ENCODE data around the gene OSBPL3. TPM values are rescaled to one million over a fixed set of nuclear protein-coding genes. Genes with fewer than 3 reads are reported as not detected.

Gene OSBPL3
- total and polyA plus RNA-seq, 11 donors, result 1.5 to 14.3 (median 4.9) TPM

GRCh38 chr7:24891311-24891735 lies 88.7 kb downstream of the OSBPL3 start:
- ATAC-seq (no peak), DNase-seq (no peak)
- Histone ChIP-seq H3K4me3 (no peak overlapping the region), H3K9me3 (no peaks in the 10 kb centered on the region), H3K27ac (no peak overlapping the region), H3K36me3 (peaks cover 0 to 3% (median 0%) of the 10 kb centered on the region in 9 donors), H3K27me3 (no peaks in the 10 kb centered on the region), H3K4me1 (peaks cover 0 to 12% (median 0%) of the 10 kb centered on the region in 12 donors)
- intact Hi-C loops (cut with DNase I), result loop anchor here in 2 of 10 donors (5.0 to 10.0 kb wide), 2 partner anchors 86 to 183 kb away; no protein-coding TSS in a partner anchor
- TF ChIP-seq POLR2A (IDR thresholded peaks at IDR 0.05) (no peak), CTCF (IDR thresholded peaks at IDR 0.05) (no peak)
- WGBS, 4 donors, result 48 to 66% (median 49%) methylated on average over 3 of the region's 3 CpGs

GRCh38 chr7:24889611-24890010 lies 90.4 kb downstream of the OSBPL3 start:
- WGBS, 4 donors, result 67 to 95% (median 87%) methylated on average over 1 of the region's 1 CpG
- no peaks in the 10 kb centered on the region for H3K9me3 ChIP-seq
- TF ChIP-seq CTCF (IDR thresholded peaks at IDR 0.05) (no peak), POLR2A (IDR thresholded peaks at IDR 0.05) (no peak)
- intact Hi-C loops (cut with DNase I), result loop anchor here in 2 of 10 donors (5.0 to 10.0 kb wide), 2 partner anchors 88 to 185 kb away; no protein-coding TSS in a partner anchor
- no peak for DNase-seq
- H3K36me3 ChIP-seq, result peaks cover 0 to 5% (median 0%) of the 10 kb centered on the region in 9 donors
- H3K4me1 ChIP-seq, result peaks cover 0 to 10% (median 0%) of the 10 kb centered on the region in 12 donors
- H3K27ac ChIP-seq, result no peak overlapping the region
- no peak overlapping the region for H3K4me3 ChIP-seq
- H3K27me3 ChIP-seq, result no peaks in the 10 kb centered on the region
- ATAC-seq, result no peak

- H3K27ac ChIP-seq, result no peak overlapping the region
- ATAC-seq, result no peak
- H3K4me1 ChIP-seq, result peaks cover 0 to 11% (median 0%) of the 10 kb centered on the region in 12 donors
- peaks cover 0 to 5% (median 0%) of the 10 kb centered on the region in 9 donors for H3K36me3 ChIP-seq
- DNase-seq, result no peak
- intact Hi-C loops (cut with DNase I), result no loop called here
- no peaks in the 10 kb centered on the region for H3K27me3 ChIP-seq
- H3K9me3 ChIP-seq, result no peaks in the 10 kb centered on the region
- TF ChIP-seq POLR2A (IDR thresholded peaks at IDR 0.05) (no peak), CTCF (IDR thresholded peaks at IDR 0.05) (no peak)
- no peak overlapping the region for H3K4me3 ChIP-seq
These were observed 91.3 kb downstream of the OSBPL3 start for GRCh38 chr7:24888653-24889052.

- Histone ChIP-seq H3K9me3 (no peaks in the 10 kb centered on the region), H3K4me3 (no peak overlapping the region), H3K27ac (no peak overlapping the region), H3K36me3 (peaks cover 0 to 5% (median 0%) of the 10 kb centered on the region in 9 donors), H3K27me3 (no peaks in the 10 kb centered on the region), H3K4me1 (peaks cover 0 to 24% (median 2%) of the 10 kb centered on the region in 12 donors)
- no peak for TF ChIP-seq POLR2A (IDR thresholded peaks at IDR 0.05)
- no peak for TF ChIP-seq CTCF (IDR thresholded peaks at IDR 0.05)
- no peak for ATAC-seq
- 68 to 79% (median 77%) methylated on average over 1 of the region's 1 CpG for WGBS, 4 donors
- no peak for DNase-seq
- intact Hi-C loops (cut with DNase I), result no loop called here
These were observed 94.3 kb downstream of the OSBPL3 start for GRCh38 chr7:24885716-24886115.

Measured in heart left ventricle (tissue), 16 donors.